GM23248 (cell line): ENCODE data around the gene CISH. TPM values are rescaled to one million over a fixed set of nuclear protein-coding genes. Genes with fewer than 3 reads are reported as not detected.

Source experiments
- DNase-seq: peaks from one replicate; pipeline ENCODE4 v3.0.0-alpha.2; 2015
- H2AFZ ChIP-seq: fragments of 200-600 bp; sonication (generic); 2 replicates; pipeline ENCODE4 v1.6.1; 2016; ENCODE audit warnings: antibody characterized with exemption
- H3F3A ChIP-seq: fragments of 200-600 bp; sonication (generic); 2 replicates; pipeline ENCODE4 v1.6.1; 2016; ENCODE audit warnings: mild to moderate bottlenecking, antibody characterized with exemption, mixed run types; ENCODE audit not compliant: insufficient read depth
- H3K27ac ChIP-seq: fragments of 200-600 bp; sonication (generic); 2 replicates; pipeline ENCODE4 v1.5.1; 2016; ENCODE audit warnings: mild to moderate bottlenecking
- H3K27me3 ChIP-seq: fragments of 200-600 bp; sonication (generic); replicated peaks from 2 replicates; pipeline ENCODE4 v1.6.1; 2016; ENCODE audit warnings: mild to moderate bottlenecking; ENCODE audit not compliant: insufficient read depth
- H3K36me3 ChIP-seq: fragments of 200-600 bp; sonication (generic); 2 replicates; pipeline ENCODE4 v1.6.1; 2016; ENCODE audit warnings: low read depth, mild to moderate bottlenecking
- H3K4me1 ChIP-seq: fragments of 200-600 bp; sonication (generic); 2 replicates; pipeline ENCODE4 v1.6.1; 2016; ENCODE audit warnings: mild to moderate bottlenecking; ENCODE audit not compliant: insufficient read depth
- H3K4me2 ChIP-seq: fragments of 200-600 bp; sonication (generic); one replicate; pipeline ENCODE4 v1.6.1; 2016; ENCODE audit warnings: mild to moderate bottlenecking; ENCODE audit not compliant: unreplicated experiment
- H3K4me3 ChIP-seq: fragments of 200-600 bp; sonication (generic); 2 replicates; pipeline ENCODE4 v1.5.1; 2016; ENCODE audit warnings: mild to moderate bottlenecking
- H3K79me2 ChIP-seq: fragments of 200-600 bp; sonication (generic); 2 replicates; pipeline ENCODE4 v1.6.1; 2016; ENCODE audit warnings: mild to moderate bottlenecking; ENCODE audit not compliant: insufficient read depth
- H3K9ac ChIP-seq: fragments of 200-600 bp; sonication (generic); 2 replicates; pipeline ENCODE4 v1.6.1; 2016; ENCODE audit warnings: mild to moderate bottlenecking
- H3K9me2 ChIP-seq: fragments of 200-600 bp; sonication (generic); 2 replicates; pipeline ENCODE4 v1.6.1; 2016; ENCODE audit warnings: mixed run types, mild to moderate bottlenecking, moderate library complexity; ENCODE audit not compliant: insufficient read depth
- H3K9me3 ChIP-seq: fragments of 200-600 bp; sonication (generic); one replicate; pipeline ENCODE4 v1.6.1; 2017; ENCODE audit warnings: low read depth
- H4K20me1 ChIP-seq: fragments of 200-600 bp; sonication (generic); 2 replicates; pipeline ENCODE4 v1.6.0; 2016; ENCODE audit not compliant: insufficient read depth
- EZH2 ChIP-seq: fragments of 200-600 bp; sonication (generic); IDR thresholded peaks from 2 replicates; pipeline ENCODE4 v1.6.1; 2018; ENCODE audit warnings: antibody characterized with exemption, mild to moderate bottlenecking; ENCODE audit not compliant: insufficient read depth, poor library complexity, severe bottlenecking
- EZH2phosphoT487 ChIP-seq: fragments of 200-600 bp; sonication (generic); IDR thresholded peaks from 2 replicates; pipeline ENCODE4 v1.6.1; 2018; ENCODE audit warnings: antibody characterized with exemption, moderate library complexity, mild to moderate bottlenecking, low read depth; ENCODE audit not compliant: insufficient read depth
- WGBS, 2 experiments: methylation state at CpG; one replicate each; pipeline ENCODE4 v1.1.6; 2015 to 2017; ENCODE audit warnings: low lambda C conversion rate in 2 of 2, low coverage in 1 of 2; ENCODE audit errors: missing lambda C conversion rate in 2 of 2; 5-methylcytosine and 5-hydroxymethylcytosine counted together
- in situ Hi-C: fragments of 300-500 bp; cut with MboI; formaldehyde crosslinking; loops from 2 replicates; pipeline ENCODE4 v1.15.0; 2020
- polyA plus RNA-seq: library from polyadenylated mRNA; unstranded; fragments of >200 nt; fragmentation: Nextera tagmentation; extraction: Ambion mirVana; gene quantifications from 2 replicates; pipeline ENCODE4 v1.2.1, GENCODE V29; 2016
- total RNA-seq: library from RNA; depleted of rRNA; stranded (reverse); fragments of >200 nt; shearing (Covaris generic); gene quantifications from 2 replicates; pipeline ENCODE4 v1.2.3, GENCODE V29; 2014

CISH gene
- total and polyA plus RNA-seq, 2 experiments from 2014 or later = 1.1 to 1.6 TPM

DNA sequence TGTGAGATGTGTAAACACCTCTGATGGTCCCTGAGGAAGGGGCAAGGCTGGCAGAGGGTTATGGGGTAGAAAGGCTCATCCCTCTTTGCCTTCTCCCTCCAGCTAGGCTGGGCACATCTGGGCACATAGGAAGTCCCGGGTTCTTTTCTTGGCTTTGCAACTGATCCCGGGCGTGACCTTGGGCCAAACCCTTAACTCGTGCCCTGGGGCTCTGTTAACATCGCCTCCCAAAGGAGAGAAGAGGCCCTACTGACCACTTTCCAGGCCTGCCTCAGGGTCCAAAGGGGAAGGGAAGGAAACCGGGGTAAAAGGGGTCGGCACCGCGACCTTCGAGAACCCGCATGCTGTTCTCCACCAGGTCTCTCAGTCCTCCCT, 44.6 kb downstream of the CISH start:
- 0 out of 2 replicates have a peak, but pooled peaks cover 5% of the 10 kb centered on the region for H3F3A ChIP-seq
- TF ChIP-seq EZH2phosphoT487 = no peak
- TF ChIP-seq EZH2 = no peak
- H3K9me3 ChIP-seq = no peaks in the 10 kb centered on the region
- no peaks in the 10 kb centered on the region for H4K20me1 ChIP-seq
- H3K36me3 ChIP-seq = no peaks in the 10 kb centered on the region
- no peaks in the 10 kb centered on the region for H3K9me2 ChIP-seq
- no peak for DNase-seq
- WGBS, 2 experiments = 0 to 4% methylated on average over 11 of the region's 11 CpGs
- no peaks in the 10 kb centered on the region for H3K27me3 ChIP-seq
- peak overlapping the region; percentile 86 for H2AFZ ChIP-seq
- H3K79me2 ChIP-seq = peaks cover 18% of the 10 kb centered on the region
- peak overlapping the region; percentile 75 for H3K9ac ChIP-seq
- in situ Hi-C loops = no loop called here
- H3K4me1 ChIP-seq = peaks cover 25% of the 10 kb centered on the region
- peak overlapping the region; percentile 93 for H3K4me2 ChIP-seq
- peak overlapping the region; percentile 96 for H3K4me3 ChIP-seq
- H3K27ac ChIP-seq = peak overlapping the region; percentile 45; the same call in 1 of the 2 replicates

DNA sequence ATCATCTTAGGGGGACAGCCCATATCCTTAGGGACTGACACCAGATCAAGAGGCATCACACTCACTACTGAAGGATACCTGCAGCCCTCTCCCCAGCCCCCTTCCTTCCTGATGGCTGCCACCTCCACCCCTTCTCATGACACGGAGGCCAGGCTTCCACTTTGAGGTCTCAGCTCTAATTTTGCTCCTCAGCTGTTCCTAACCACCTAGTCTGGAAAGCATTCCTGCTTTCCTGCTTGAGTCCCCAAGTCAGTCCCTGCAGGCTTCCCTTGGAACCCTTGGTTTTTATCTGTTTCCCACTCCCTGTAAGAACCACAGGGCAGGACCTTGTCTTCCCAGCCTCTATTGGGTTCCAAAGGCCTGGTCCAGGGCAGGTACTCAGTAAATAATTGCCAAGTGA, 47.3 kb downstream of the CISH start:
- H3K36me3 ChIP-seq = no peaks in the 10 kb centered on the region
- in situ Hi-C loops = no loop called here
- H3K9me3 ChIP-seq = no peaks in the 10 kb centered on the region
- 85 to 95% methylated on average over 1 of the region's 1 CpG for WGBS, 2 experiments
- no peak for TF ChIP-seq EZH2
- TF ChIP-seq EZH2phosphoT487 = no peak
- DNase-seq = no peak
- H2AFZ ChIP-seq = no peak overlapping the region
- no peaks in the 10 kb centered on the region for H3K9me2 ChIP-seq
- H3F3A ChIP-seq = 0 out of 2 replicates have a peak, but pooled peaks cover 5% of the 10 kb centered on the region
- no peak overlapping the region for H3K4me2 ChIP-seq
- peaks cover 5% of the 10 kb centered on the region; the same call in 1 of the 2 replicates for H3K79me2 ChIP-seq
- no peaks in the 10 kb centered on the region for H3K27me3 ChIP-seq
- H3K4me3 ChIP-seq = no peak overlapping the region
- no peak overlapping the region for H3K9ac ChIP-seq
- peaks cover 25% of the 10 kb centered on the region for H3K4me1 ChIP-seq
- H4K20me1 ChIP-seq = no peaks in the 10 kb centered on the region
- H3K27ac ChIP-seq = no peak overlapping the region

DNA sequence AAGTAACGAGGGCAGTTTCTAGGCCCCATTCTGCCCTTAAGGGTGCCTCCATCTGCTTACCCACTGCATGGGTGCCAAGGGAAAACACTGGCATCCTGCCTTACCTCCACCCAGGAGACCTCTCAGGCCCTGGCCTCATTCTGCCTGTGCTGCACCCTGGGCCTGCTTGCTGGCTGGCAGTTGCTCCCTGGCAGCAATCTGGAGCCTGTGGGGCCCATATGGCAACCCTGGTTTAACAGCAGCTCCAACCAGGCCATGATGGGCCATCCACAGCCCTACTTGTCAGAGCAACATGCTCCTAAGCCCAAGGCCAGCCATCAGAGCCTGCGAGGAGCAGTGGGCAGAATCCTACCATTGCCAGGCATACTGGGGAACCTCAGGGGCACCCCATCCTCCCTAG, 47.7 kb downstream of the CISH start:
- no peaks in the 10 kb centered on the region for H3K27me3 ChIP-seq
- peaks cover 25% of the 10 kb centered on the region for H3K4me1 ChIP-seq
- no peak overlapping the region for H3K4me3 ChIP-seq
- no peaks in the 10 kb centered on the region for H3K9me3 ChIP-seq
- H3K27ac ChIP-seq = no peak overlapping the region
- 68 to 75% methylated on average over 2 of the region's 2 CpGs for whole genome bisulfite sequencing, 2 experiments
- no peak overlapping the region for H3K4me2 ChIP-seq
- H3K9me2 ChIP-seq = no peaks in the 10 kb centered on the region
- 0 out of 2 replicates have a peak, but pooled peaks cover 5% of the 10 kb centered on the region for H3F3A ChIP-seq
- in situ Hi-C loops = no loop called here
- DNase-seq = no peak
- H3K9ac ChIP-seq = no peak overlapping the region
- no peaks in the 10 kb centered on the region for H3K36me3 ChIP-seq
- TF ChIP-seq EZH2 (no peak), EZH2phosphoT487 (no peak)
- H3K79me2 ChIP-seq = peaks cover 5% of the 10 kb centered on the region; the same call in 1 of the 2 replicates
- H4K20me1 ChIP-seq = no peaks in the 10 kb centered on the region
- H2AFZ ChIP-seq = no peak overlapping the region

DNA sequence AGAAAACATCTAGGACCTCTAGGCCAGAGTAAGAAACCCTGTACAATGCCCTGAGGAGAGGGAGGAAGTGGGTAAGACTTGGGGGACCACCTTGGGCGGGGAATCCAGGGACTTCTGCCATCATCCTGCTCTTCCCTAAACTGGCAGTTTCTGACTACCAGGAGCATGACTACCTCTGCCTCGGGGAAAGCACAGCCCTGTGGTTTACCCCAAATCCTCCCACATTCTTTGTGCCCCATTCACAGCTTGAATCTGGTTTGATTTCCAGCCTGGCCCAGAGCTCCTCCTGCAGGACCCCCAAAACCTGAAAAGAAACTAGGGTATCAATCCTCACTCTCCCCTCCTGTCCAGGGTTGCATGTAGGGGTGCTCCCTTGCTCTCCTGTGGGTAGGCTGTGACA, 48.7 kb downstream of the CISH start:
- no peaks in the 10 kb centered on the region for H3K9me3 ChIP-seq
- DNase-seq = peak; percentile 93
- no peaks in the 10 kb centered on the region for H3K36me3 ChIP-seq
- H2AFZ ChIP-seq = no peak overlapping the region; the same call in 1 of the 2 replicates
- in situ Hi-C loops = no loop called here
- H3K9ac ChIP-seq = peak overlapping the region; percentile 45
- no peak overlapping the region for H3K4me3 ChIP-seq
- H3K27ac ChIP-seq = peak overlapping the region; percentile 55
- H4K20me1 ChIP-seq = no peaks in the 10 kb centered on the region
- H3K27me3 ChIP-seq = no peaks in the 10 kb centered on the region
- TF ChIP-seq EZH2phosphoT487 = no peak
- TF ChIP-seq EZH2 = no peak
- H3K9me2 ChIP-seq = no peaks in the 10 kb centered on the region
- WGBS, 2 experiments = 0 to 5% methylated on average over 2 of the region's 2 CpGs
- H3F3A ChIP-seq = no peaks in the 10 kb centered on the region
- peak overlapping the region; percentile 47 for H3K4me2 ChIP-seq
- H3K4me1 ChIP-seq = peaks cover 25% of the 10 kb centered on the region
- peaks cover 5% of the 10 kb centered on the region; the same call in 1 of the 2 replicates for H3K79me2 ChIP-seq

DNA sequence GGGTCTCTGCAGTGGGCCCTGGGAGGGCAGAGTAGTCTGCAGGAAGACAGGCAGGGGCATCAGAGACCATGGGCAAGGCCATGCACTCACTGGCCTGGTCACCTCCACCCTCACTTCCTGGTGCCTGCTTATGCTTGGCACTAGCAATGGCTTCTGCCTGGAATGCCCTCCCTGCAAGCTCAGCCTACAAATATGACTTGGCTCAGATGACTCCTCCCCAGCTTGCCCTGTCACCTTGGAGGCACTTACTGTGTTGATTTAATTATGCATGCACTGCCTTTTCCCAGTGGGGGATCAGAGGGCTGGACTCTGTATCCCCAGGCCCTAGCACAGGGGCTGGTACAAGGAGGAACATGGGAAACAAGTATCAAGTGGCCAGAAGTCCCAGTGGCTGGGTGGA, 51.9 kb downstream of the CISH start:
- H3K27ac ChIP-seq = no peak overlapping the region

More for the DNA sequence above, 51.9 kb downstream of the CISH start:
- H3K9me3 ChIP-seq = no peaks in the 10 kb centered on the region
- no peaks in the 10 kb centered on the region for H3K79me2 ChIP-seq
- no peak for TF ChIP-seq EZH2phosphoT487
- no peak for TF ChIP-seq EZH2
- no peak overlapping the region for H3K4me3 ChIP-seq
- H3K9me2 ChIP-seq = no peaks in the 10 kb centered on the region
- peak; percentile 53 for DNase-seq
- H3K4me1 ChIP-seq = peaks cover 20% of the 10 kb centered on the region
- H3K36me3 ChIP-seq = no peaks in the 10 kb centered on the region
- in situ Hi-C loops = no loop called here
- no peak overlapping the region for H3K9ac ChIP-seq
- H3F3A ChIP-seq = no peaks in the 10 kb centered on the region
- no peak overlapping the region for H3K4me2 ChIP-seq
- H3K27me3 ChIP-seq = no peaks in the 10 kb centered on the region
- H4K20me1 ChIP-seq = no peaks in the 10 kb centered on the region
- H2AFZ ChIP-seq = no peak overlapping the region
